CD4-positive, alpha-beta T cell treated with Interleukin-4 for 4 hours (primary cell): ENCODE results near the gene CTNS.
A peak's percentile ranks its signal among the peaks of the same experiment; 100 is the strongest.

Experiments
- DNase-seq: peaks from one replicate; pipeline ENCODE4 v3.0.0-alpha.2; 2020

The CTNS gene

GRCh38 chr17:3626831-3627768 is 9.5 kb upstream of the CTNS start:
- no peak for DNase-seq

GRCh38 chr17:3627769-3628167 is 8.8 kb upstream of the CTNS start:
- no peak for DNase-seq

- DNase-seq: no peak
Observed at GRCh38 chr17:3630781-3631180, 5.8 kb upstream of the CTNS start.

GRCh38 chr17:3632287-3632686 is 4.3 kb upstream of the CTNS start:
- DNase-seq: no peak

GRCh38 chr17:3635474-3636153 is 946 bp upstream of the CTNS start:
- no peak for DNase-seq

GRCh38 chr17:3636908-3637373 is 381 bp downstream of the CTNS start:
- no peak for DNase-seq

GRCh38 chr17:3639981-3640596 is 3.5 kb downstream of the CTNS start:
- DNase-seq: peak; percentile 14

- DNase-seq: no peak
Observed at GRCh38 chr17:3641014-3641413, 4.5 kb downstream of the CTNS start.

GRCh38 chr17:3641717-3642486 is 5.3 kb downstream of the CTNS start:
- DNase-seq: no peak

- no peak for DNase-seq
Observed at GRCh38 chr17:3643889-3644349, 7.4 kb downstream of the CTNS start.

GRCh38 chr17:3645310-3645709 is 8.8 kb downstream of the CTNS start:
- DNase-seq: no peak

- DNase-seq: no peak
Observed at GRCh38 chr17:3647251-3647650, 10.7 kb downstream of the CTNS start.

- DNase-seq: peak; percentile 1
Observed at GRCh38 chr17:3647769-3648555, 11.4 kb downstream of the CTNS start.

- no peak for DNase-seq
Observed at GRCh38 chr17:3655766-3656165, 19.2 kb downstream of the CTNS start.

GRCh38 chr17:3656353-3656752 is 19.8 kb downstream of the CTNS start:
- no peak for DNase-seq

GRCh38 chr17:3656755-3657587 is 20.4 kb downstream of the CTNS start:
- DNase-seq: no peak

GRCh38 chr17:3657588-3657869 is 21.0 kb downstream of the CTNS start:
- DNase-seq: no peak

- DNase-seq: no peak
Observed at GRCh38 chr17:3657874-3658783, 21.6 kb downstream of the CTNS start.

- DNase-seq: no peak
Observed at GRCh38 chr17:3658784-3659449, 22.4 kb downstream of the CTNS start.
